Hepatocyte (in vitro differentiated cells): ENCODE data around the gene DEFB132. TPM values are rescaled to one million over a fixed set of nuclear protein-coding genes. Genes with fewer than 3 reads are reported as not detected.

Experiments
- DNase-seq: peaks from one replicate; pipeline ENCODE4 v3.0.0-alpha.2; 2016; ENCODE audit warnings: low spot score
- H2AFZ ChIP-seq: fragments of 200-600 bp; sonication (generic); 2 replicates; pipeline ENCODE4 v1.6.0; 2016; ENCODE audit warnings: antibody characterized with exemption, mild to moderate bottlenecking
- H3K27ac ChIP-seq: fragments of 200-600 bp; sonication (generic); 2 replicates; pipeline ENCODE4 v1.5.1; 2016; ENCODE audit warnings: mild to moderate bottlenecking
- H3K27me3 ChIP-seq: fragments of 200-600 bp; sonication (generic); 2 replicates; pipeline ENCODE4 v1.6.1; 2016
- H3K36me3 ChIP-seq: fragments of 200-600 bp; sonication (generic); replicated peaks from 2 replicates; pipeline ENCODE4 v1.5.1; 2016; ENCODE audit warnings: low read depth; ENCODE audit not compliant: insufficient read depth
- H3K4me1 ChIP-seq: fragments of 200-600 bp; sonication (generic); 2 replicates; pipeline ENCODE4 v1.5.1; 2016; ENCODE audit warnings: mild to moderate bottlenecking, moderate library complexity; ENCODE audit not compliant: insufficient read depth
- H3K4me2 ChIP-seq: fragments of 200-600 bp; sonication (generic); 2 replicates; pipeline ENCODE4 v1.6.0; 2016
- H3K4me3 ChIP-seq: fragments of 200-600 bp; sonication (generic); 2 replicates; pipeline ENCODE4 v1.5.1; 2016; ENCODE audit warnings: mild to moderate bottlenecking
- H3K79me2 ChIP-seq: fragments of 200-600 bp; sonication (generic); 2 replicates; pipeline ENCODE4 v1.6.0; 2017; ENCODE audit warnings: mild to moderate bottlenecking
- H3K9me2 ChIP-seq: fragments of 200-600 bp; sonication (generic); replicated peaks from 2 replicates; pipeline ENCODE4 v1.6.0; 2017; ENCODE audit warnings: mild to moderate bottlenecking; ENCODE audit not compliant: insufficient read depth
- H3K9me3 ChIP-seq: fragments of 200-600 bp; sonication (generic); 2 replicates; pipeline ENCODE4 v1.5.1; 2016; ENCODE audit warnings: low read depth, mild to moderate bottlenecking
- H4K20me1 ChIP-seq: fragments of 200-600 bp; sonication (generic); 2 replicates; pipeline ENCODE4 v1.6.0; 2016; ENCODE audit warnings: mild to moderate bottlenecking; ENCODE audit not compliant: insufficient read depth, poor library complexity, severe bottlenecking
- CTCF ChIP-seq: fragments of 200-600 bp; sonication (generic); IDR thresholded peaks from 2 replicates; pipeline ENCODE4 v1.5.1; 2016; ENCODE audit warnings: antibody characterized with exemption, mild to moderate bottlenecking; ENCODE audit not compliant: poor library complexity
- EZH2 ChIP-seq: fragments of 200-600 bp; sonication (generic); IDR thresholded peaks from 2 replicates; pipeline ENCODE4 v1.6.1; 2016; ENCODE audit warnings: antibody characterized with exemption, mild to moderate bottlenecking, borderline replicate concordance
- EZH2phosphoT487 ChIP-seq: fragments of 200-600 bp; sonication (generic); IDR thresholded peaks from one replicate; pipeline ENCODE4 v1.6.1; 2018; ENCODE audit warnings: antibody characterized with exemption, mild to moderate bottlenecking, low read depth, moderate library complexity; ENCODE audit not compliant: unreplicated experiment, severe bottlenecking
- WGBS: methylation state at CpG from one replicate; pipeline ENCODE4 v1.1.6; 2016; ENCODE audit warnings: low lambda C conversion rate; ENCODE audit errors: missing lambda C conversion rate; 5-methylcytosine and 5-hydroxymethylcytosine counted together
- polyA plus RNA-seq: library from polyadenylated mRNA; unstranded; fragments of >200 nt; fragmentation: Nextera tagmentation; extraction: Ambion mirVana; gene quantifications from 2 replicates; pipeline ENCODE4 v1.2.1, GENCODE V29; 2016
- total RNA-seq: library from RNA; depleted of rRNA; stranded (reverse); fragments of >200 nt; gene quantifications from 2 replicates; pipeline ENCODE4 v1.2.3, GENCODE V29; 2014

Gene DEFB132
- total and polyA plus RNA-seq, 2 experiments from 2014 or later = not detected

- Histone ChIP-seq H3K79me2 (peaks cover 62% of the 10 kb centered on the region), H3K27ac (peak overlapping the region; percentile 100), H4K20me1 (peaks cover 27% of the 10 kb centered on the region), H3K27me3 (no peaks in the 10 kb centered on the region), H3K4me3 (peak overlapping the region; percentile 92), H3K36me3 (no peaks in the 10 kb centered on the region), H3K9me3 (no peaks in the 10 kb centered on the region), H3K9me2 (no peaks in the 10 kb centered on the region), H3K4me2 (peak overlapping the region; percentile 98), H2AFZ (peak overlapping the region; percentile 73), H3K4me1 (peaks cover 40% of the 10 kb centered on the region)
- peak; percentile 64 for DNase-seq
- under 1% methylated on average over 63 of the region's 75 CpGs for WGBS
- TF ChIP-seq CTCF = no peak
- no peak for TF ChIP-seq EZH2phosphoT487
- TF ChIP-seq EZH2 = no peak
Measured at GRCh38 chr20:297925-298775, 40.6 kb downstream of the DEFB132 start.

GRCh38 chr20:298776-299391 is 41.4 kb downstream of the DEFB132 start:
- no peaks in the 10 kb centered on the region for H3K27me3 ChIP-seq
- H3K9me2 ChIP-seq = no peaks in the 10 kb centered on the region
- no peaks in the 10 kb centered on the region for H3K36me3 ChIP-seq
- peaks cover 27% of the 10 kb centered on the region for H4K20me1 ChIP-seq
- DNase-seq = no peak
- peaks cover 62% of the 10 kb centered on the region for H3K79me2 ChIP-seq
- H3K4me1 ChIP-seq = peaks cover 40% of the 10 kb centered on the region
- H2AFZ ChIP-seq = no peak overlapping the region
- peak overlapping the region; percentile 92 for H3K4me3 ChIP-seq
- H3K4me2 ChIP-seq = peak overlapping the region; percentile 98
- H3K27ac ChIP-seq = peak overlapping the region; percentile 100
- TF ChIP-seq EZH2 (no peak), CTCF (no peak), EZH2phosphoT487 (no peak)
- 4% methylated on average over 15 of the region's 15 CpGs for WGBS
- no peaks in the 10 kb centered on the region for H3K9me3 ChIP-seq

GRCh38 chr20:300345-300990 is 42.9 kb downstream of the DEFB132 start:
- Histone ChIP-seq H3K79me2 (peaks cover 62% of the 10 kb centered on the region), H3K27ac (peak overlapping the region; percentile 91), H3K27me3 (no peaks in the 10 kb centered on the region), H4K20me1 (peaks cover 27% of the 10 kb centered on the region), H2AFZ (no peak overlapping the region), H3K4me2 (peak overlapping the region; percentile 98), H3K9me2 (no peaks in the 10 kb centered on the region), H3K9me3 (no peaks in the 10 kb centered on the region), H3K36me3 (no peaks in the 10 kb centered on the region), H3K4me3 (peak overlapping the region; percentile 92), H3K4me1 (peaks cover 40% of the 10 kb centered on the region)
- TF ChIP-seq CTCF (no peak), EZH2 (no peak), EZH2phosphoT487 (no peak)
- DNase-seq = no peak
- 39% methylated on average over 10 of the region's 10 CpGs for WGBS
